Activated naive CD4-positive, alpha-beta T cell treated with anti-CD3 and anti-CD28 coated beads, Interleukin-2, amount 10 ng/mL, durations not matched to agents 7 days and 5 days (primary cell): ENCODE data around the gene MARCHF2.
A peak's percentile ranks its signal among the peaks of the same experiment; 100 is the strongest.

Experiments used
- CTCF ChIA-PET: fragments of 350-600 bp; sonication (Branson Sonifier 250); formaldehyde crosslinking; loops from one replicate; lab custom pipeline; 2021; ENCODE audit warnings: antibody characterized with exemption; lab: Charles Lee
- DNase-seq: peaks from one replicate; pipeline ENCODE4 v3.0.0-alpha.2; 2020
- H3K27ac Mint-ChIP-seq: one replicate; pipeline ENCODE4 v1.8.0; 2021; ENCODE audit warnings: mild to moderate bottlenecking, moderate library complexity, mixed read lengths
- H3K27me3 Mint-ChIP-seq: one replicate; pipeline ENCODE4 v1.8.0; 2021; ENCODE audit warnings: mild to moderate bottlenecking, mixed read lengths
- H3K36me3 Mint-ChIP-seq: one replicate; pipeline ENCODE4 v1.8.0; 2021; ENCODE audit warnings: mixed read lengths
- H3K4me1 Mint-ChIP-seq: one replicate; pipeline ENCODE4 v1.8.0; 2021; ENCODE audit warnings: mixed read lengths
- H3K4me3 Mint-ChIP-seq: one replicate; pipeline ENCODE4 v1.8.0; 2021; ENCODE audit warnings: mild to moderate bottlenecking, moderate library complexity, mixed read lengths
- H3K9me3 Mint-ChIP-seq: one replicate; pipeline ENCODE4 v1.8.0; 2021; ENCODE audit warnings: mixed read lengths

MARCHF2 gene

GRCh38 chr19:8475005-8475404, 61.9 kb downstream of the MARCHF2 start:
- Mint-ChIP-seq H3K27ac (no peak overlapping the region), H3K36me3 (peaks cover 60% of the 10 kb centered on the region), H3K9me3 (no peaks in the 10 kb centered on the region), H3K27me3 (no peaks in the 10 kb centered on the region), H3K4me1 (peaks cover 53% of the 10 kb centered on the region), H3K4me3 (no peak overlapping the region)
- no peak for DNase-seq
- CTCF ChIA-PET, result no interaction called here

- no peak overlapping the region for H3K4me3 Mint-ChIP-seq
- CTCF ChIA-PET, result no interaction called here
- peak overlapping the region; percentile 81 for H3K27ac Mint-ChIP-seq
- H3K4me1 Mint-ChIP-seq, result peaks cover 64% of the 10 kb centered on the region
- peaks cover 49% of the 10 kb centered on the region for H3K36me3 Mint-ChIP-seq
- no peaks in the 10 kb centered on the region for H3K27me3 Mint-ChIP-seq
- no peak for DNase-seq
- H3K9me3 Mint-ChIP-seq, result no peaks in the 10 kb centered on the region
Observed at GRCh38 chr19:8476524-8476923, 63.4 kb downstream of the MARCHF2 start.

- H3K9me3 Mint-ChIP-seq, result no peaks in the 10 kb centered on the region
- H3K4me3 Mint-ChIP-seq, result no peak overlapping the region
- peak overlapping the region; percentile 55 for H3K27ac Mint-ChIP-seq
- peaks cover 65% of the 10 kb centered on the region for H3K4me1 Mint-ChIP-seq
- CTCF ChIA-PET, result interaction anchor here (0.8 to 1.5 kb wide), 2 partner anchors 102 to 103 kb away, joined by 3 to 5 read pairs; no protein-coding TSS in a partner anchor
- DNase-seq, result no peak
- H3K27me3 Mint-ChIP-seq, result no peaks in the 10 kb centered on the region
- peaks cover 50% of the 10 kb centered on the region for H3K36me3 Mint-ChIP-seq
Observed at GRCh38 chr19:8477889-8478288, 64.8 kb downstream of the MARCHF2 start.

GRCh38 chr19:8478598-8478997, 65.5 kb downstream of the MARCHF2 start:
- Mint-ChIP-seq H3K9me3 (no peaks in the 10 kb centered on the region), H3K27me3 (no peaks in the 10 kb centered on the region), H3K4me3 (no peak overlapping the region), H3K36me3 (peaks cover 53% of the 10 kb centered on the region), H3K27ac (peak overlapping the region; percentile 38), H3K4me1 (peaks cover 63% of the 10 kb centered on the region)
- DNase-seq, result no peak
- CTCF ChIA-PET, result interaction anchor here (0.8 to 1.5 kb wide), 3 partner anchors 101 to 125 kb away, joined by 3 to 5 read pairs (median 5); no protein-coding TSS in a partner anchor

GRCh38 chr19:8481201-8481600, 68.1 kb downstream of the MARCHF2 start:
- peaks cover 64% of the 10 kb centered on the region for H3K4me1 Mint-ChIP-seq
- peak overlapping the region; percentile 84 for H3K27ac Mint-ChIP-seq
- H3K9me3 Mint-ChIP-seq, result no peaks in the 10 kb centered on the region
- no peak overlapping the region for H3K4me3 Mint-ChIP-seq
- DNase-seq, result no peak
- no peaks in the 10 kb centered on the region for H3K27me3 Mint-ChIP-seq
- CTCF ChIA-PET, result no interaction called here
- H3K36me3 Mint-ChIP-seq, result peaks cover 45% of the 10 kb centered on the region

- Mint-ChIP-seq H3K27ac (peak overlapping the region; percentile 84), H3K4me3 (no peak overlapping the region), H3K4me1 (peaks cover 66% of the 10 kb centered on the region), H3K27me3 (no peaks in the 10 kb centered on the region), H3K36me3 (peaks cover 46% of the 10 kb centered on the region), H3K9me3 (no peaks in the 10 kb centered on the region)
- CTCF ChIA-PET, result interaction anchor here (0.7 to 1.6 kb wide), 3 partner anchors 68 to 128 kb away, joined by 3 to 4 read pairs (median 3); partner anchors contain the start of gene MARCHF2
- DNase-seq, result no peak
Observed at GRCh38 chr19:8481616-8482015, 68.5 kb downstream of the MARCHF2 start.

- CTCF ChIA-PET, result interaction anchor here (1.6 kb wide), 1 partner anchor 129 kb away, joined by 4 read pairs; no protein-coding TSS in a partner anchor
- peaks cover 68% of the 10 kb centered on the region for H3K4me1 Mint-ChIP-seq
- H3K36me3 Mint-ChIP-seq, result peaks cover 55% of the 10 kb centered on the region
- H3K27ac Mint-ChIP-seq, result no peak overlapping the region
- H3K4me3 Mint-ChIP-seq, result no peak overlapping the region
- no peak for DNase-seq
- no peaks in the 10 kb centered on the region for H3K9me3 Mint-ChIP-seq
- H3K27me3 Mint-ChIP-seq, result no peaks in the 10 kb centered on the region
Observed at GRCh38 chr19:8482696-8483095, 69.6 kb downstream of the MARCHF2 start.

GRCh38 chr19:8483165-8483564, 70.1 kb downstream of the MARCHF2 start:
- Mint-ChIP-seq H3K4me1 (peaks cover 68% of the 10 kb centered on the region), H3K36me3 (peaks cover 56% of the 10 kb centered on the region), H3K27me3 (no peaks in the 10 kb centered on the region), H3K9me3 (no peaks in the 10 kb centered on the region), H3K4me3 (no peak overlapping the region), H3K27ac (no peak overlapping the region)
- CTCF ChIA-PET, result interaction anchor here (1.6 kb wide), 1 partner anchor 130 kb away, joined by 4 read pairs; no protein-coding TSS in a partner anchor
- no peak for DNase-seq

- no peak for DNase-seq
- Mint-ChIP-seq H3K4me3 (no peak overlapping the region), H3K27me3 (no peaks in the 10 kb centered on the region), H3K4me1 (peaks cover 63% of the 10 kb centered on the region), H3K9me3 (no peaks in the 10 kb centered on the region), H3K36me3 (peaks cover 58% of the 10 kb centered on the region), H3K27ac (no peak overlapping the region)
- CTCF ChIA-PET, result no interaction called here
Observed at GRCh38 chr19:8484331-8484894, 71.3 kb downstream of the MARCHF2 start.

- Mint-ChIP-seq H3K36me3 (peaks cover 60% of the 10 kb centered on the region), H3K4me3 (no peak overlapping the region), H3K4me1 (peaks cover 57% of the 10 kb centered on the region), H3K9me3 (no peaks in the 10 kb centered on the region), H3K27ac (peak overlapping the region; percentile 85), H3K27me3 (no peaks in the 10 kb centered on the region)
- DNase-seq, result no peak
- CTCF ChIA-PET, result interaction anchor here (2.8 kb wide), 1 partner anchor 93 kb away, joined by 50 read pairs; the partner anchor contains the start of gene MYO1F
Observed at GRCh38 chr19:8485561-8486371, 72.7 kb downstream of the MARCHF2 start.

- Mint-ChIP-seq H3K27ac (peak overlapping the region; percentile 85), H3K9me3 (no peaks in the 10 kb centered on the region), H3K36me3 (peaks cover 55% of the 10 kb centered on the region), H3K27me3 (no peaks in the 10 kb centered on the region), H3K4me1 (peaks cover 48% of the 10 kb centered on the region), H3K4me3 (no peak overlapping the region)
- DNase-seq, result no peak
- CTCF ChIA-PET, result interaction anchor here (1.1 to 2.8 kb wide), 6 partner anchors 19 to 96 kb away, joined by 3 to 50 read pairs (median 6); partner anchors contain the start of genes MYO1F and ZNF414
Observed at GRCh38 chr19:8486661-8487136, 73.6 kb downstream of the MARCHF2 start.

GRCh38 chr19:8487137-8487851, 74.2 kb downstream of the MARCHF2 start:
- H3K36me3 Mint-ChIP-seq, result peaks cover 53% of the 10 kb centered on the region
- no peak overlapping the region for H3K4me3 Mint-ChIP-seq
- CTCF ChIA-PET, result interaction anchor here (0.7 to 2.8 kb wide), 8 partner anchors 10 to 95 kb away, joined by 3 to 50 read pairs (median 4); partner anchors contain the start of genes MYO1F and ZNF414
- H3K9me3 Mint-ChIP-seq, result no peaks in the 10 kb centered on the region
- H3K4me1 Mint-ChIP-seq, result peaks cover 45% of the 10 kb centered on the region
- H3K27ac Mint-ChIP-seq, result peak overlapping the region; percentile 85
- DNase-seq, result peak; percentile 77
- H3K27me3 Mint-ChIP-seq, result no peaks in the 10 kb centered on the region

- no peaks in the 10 kb centered on the region for H3K9me3 Mint-ChIP-seq
- no peak overlapping the region for H3K4me3 Mint-ChIP-seq
- no peaks in the 10 kb centered on the region for H3K27me3 Mint-ChIP-seq
- H3K36me3 Mint-ChIP-seq, result peaks cover 44% of the 10 kb centered on the region
- H3K27ac Mint-ChIP-seq, result peak overlapping the region; percentile 85
- CTCF ChIA-PET, result interaction anchor here (2.8 kb wide), 2 partner anchors 17 to 90 kb away, joined by 8 to 50 read pairs; partner anchors contain the start of gene MYO1F
- DNase-seq, result no peak
- peaks cover 43% of the 10 kb centered on the region for H3K4me1 Mint-ChIP-seq
Observed at GRCh38 chr19:8488365-8488764, 75.3 kb downstream of the MARCHF2 start.
